WI38 (cell line): ENCODE results near the gene POLE.
A peak's percentile ranks its signal among the peaks of the same experiment; 100 is the strongest.

Experiments
- H3K4me3 ChIP-seq: 2 replicates; pipeline ENCODE4 v1.5.1; 2011; ENCODE audit warnings: low read depth, mild to moderate bottlenecking, control low read depth, low read length
- TF ChIP-seq, protein P1 (sequence below): IDR thresholded peaks from 2 replicates; pipeline ENCODE4 v1.5.1; 2012; ENCODE audit warnings: low read depth, mild to moderate bottlenecking, control low read depth, low read length

Gene POLE

GRCh38 chr12:132717011-132717410 is 29.9 kb upstream of the POLE start:
- H3K4me3 ChIP-seq: no peak overlapping the region
- TF ChIP-seq, protein P1, sequence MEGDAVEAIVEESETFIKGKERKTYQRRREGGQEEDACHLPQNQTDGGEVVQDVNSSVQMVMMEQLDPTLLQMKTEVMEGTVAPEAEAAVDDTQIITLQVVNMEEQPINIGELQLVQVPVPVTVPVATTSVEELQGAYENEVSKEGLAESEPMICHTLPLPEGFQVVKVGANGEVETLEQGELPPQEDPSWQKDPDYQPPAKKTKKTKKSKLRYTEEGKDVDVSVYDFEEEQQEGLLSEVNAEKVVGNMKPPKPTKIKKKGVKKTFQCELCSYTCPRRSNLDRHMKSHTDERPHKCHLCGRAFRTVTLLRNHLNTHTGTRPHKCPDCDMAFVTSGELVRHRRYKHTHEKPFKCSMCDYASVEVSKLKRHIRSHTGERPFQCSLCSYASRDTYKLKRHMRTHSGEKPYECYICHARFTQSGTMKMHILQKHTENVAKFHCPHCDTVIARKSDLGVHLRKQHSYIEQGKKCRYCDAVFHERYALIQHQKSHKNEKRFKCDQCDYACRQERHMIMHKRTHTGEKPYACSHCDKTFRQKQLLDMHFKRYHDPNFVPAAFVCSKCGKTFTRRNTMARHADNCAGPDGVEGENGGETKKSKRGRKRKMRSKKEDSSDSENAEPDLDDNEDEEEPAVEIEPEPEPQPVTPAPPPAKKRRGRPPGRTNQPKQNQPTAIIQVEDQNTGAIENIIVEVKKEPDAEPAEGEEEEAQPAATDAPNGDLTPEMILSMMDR: no peak

DNA sequence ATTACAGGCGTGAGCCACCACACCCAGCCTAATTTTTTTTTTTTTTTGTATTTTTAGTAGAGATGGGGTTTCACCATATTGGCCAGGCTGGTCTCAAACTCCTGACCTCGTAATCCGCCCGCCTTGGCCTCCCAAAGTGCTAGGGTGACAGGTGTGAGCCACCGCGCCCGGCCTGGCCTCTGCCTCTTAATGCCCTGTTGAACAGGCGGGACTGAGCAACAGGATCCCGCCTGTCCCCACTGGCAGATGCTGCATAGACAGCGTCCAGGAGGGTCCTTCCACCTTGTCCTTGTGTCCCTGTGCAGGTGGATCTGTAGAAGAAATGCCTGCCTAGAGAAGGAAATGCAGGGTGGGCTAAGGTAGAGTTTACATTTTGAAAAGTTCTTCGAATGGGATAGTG is 29.2 kb upstream of the POLE start:
- TF ChIP-seq, protein P1: no peak
- H3K4me3 ChIP-seq: no peak overlapping the region

GRCh38 chr12:132715874-132716273 is 28.7 kb upstream of the POLE start:
- TF ChIP-seq, protein P1: no peak
- no peak overlapping the region for H3K4me3 ChIP-seq

DNA sequence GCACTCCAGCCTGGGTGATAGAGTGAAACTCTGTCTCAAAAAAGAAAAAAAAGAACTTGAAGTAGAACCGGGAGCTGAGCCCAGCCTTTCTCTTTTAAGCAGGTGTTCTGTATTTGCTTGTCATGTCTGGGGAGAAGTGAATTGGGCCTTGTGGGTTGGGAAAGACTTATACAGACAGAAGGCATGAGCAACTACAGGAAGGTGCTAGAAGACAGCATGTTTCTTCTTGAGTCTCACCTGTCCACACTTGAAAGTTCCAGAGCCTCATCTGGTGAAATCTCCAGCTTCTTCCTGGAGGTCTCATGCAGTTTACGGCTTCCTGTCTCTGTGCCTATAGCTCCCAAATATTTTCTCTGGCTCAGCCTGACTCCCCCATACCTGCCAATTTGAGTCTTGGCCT is 26.0 kb upstream of the POLE start:
- TF ChIP-seq, protein P1: no peak
- H3K4me3 ChIP-seq: no peak overlapping the region

DNA sequence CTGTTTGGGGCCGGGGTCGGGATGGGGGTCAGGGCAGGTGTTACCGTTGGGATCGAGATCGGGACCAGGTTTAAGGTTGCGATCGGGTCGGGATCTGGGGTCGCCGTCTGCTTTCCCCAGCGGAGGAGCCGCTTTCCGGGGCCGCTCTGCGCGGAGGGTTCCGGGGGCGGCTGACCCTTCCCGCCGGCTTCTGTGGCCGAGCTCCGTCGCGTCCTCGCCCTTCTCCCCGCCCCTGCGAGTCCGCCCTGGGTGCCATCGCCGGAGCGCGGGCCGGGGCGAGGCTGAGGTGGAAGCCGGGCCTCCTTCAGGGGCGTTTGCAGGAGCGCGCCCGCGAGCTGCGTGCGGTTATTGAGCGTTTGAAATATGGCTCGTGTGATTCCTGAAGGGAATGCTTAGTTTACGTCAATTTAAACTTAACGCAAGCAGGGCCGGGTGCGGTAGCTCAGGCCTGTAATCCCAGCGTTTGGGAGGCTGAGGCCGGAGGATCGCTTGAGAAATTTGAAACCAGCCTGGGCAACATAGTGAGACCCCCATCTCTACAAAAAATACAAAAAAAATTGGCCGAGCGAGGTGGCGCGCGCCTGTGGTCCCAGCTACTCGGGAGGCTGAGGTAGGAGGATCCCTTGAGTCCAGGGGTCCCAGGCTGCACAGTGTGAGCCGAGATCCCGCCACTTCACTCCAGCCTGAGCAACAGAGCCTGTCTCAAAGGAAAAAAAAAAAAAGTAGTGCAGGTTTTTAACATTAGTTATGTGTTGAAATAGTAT is 24.1 kb upstream of the POLE start:
- H3K4me3 ChIP-seq: peak overlapping the region; percentile 89
- TF ChIP-seq, protein P1: no peak

- H3K4me3 ChIP-seq: peak within 1 kb of the TSS; percentile 89
- TF ChIP-seq, protein P1: no peak
Measured at GRCh38 chr12:132710405-132711079, 23.4 kb upstream of the POLE start, which contains the start of gene PGAM5. Gene PGAM5, plus strand, starts transcription at chr12:132710842. Its CDS starts 35 bp downstream, at chr12:132710877.

DNA sequence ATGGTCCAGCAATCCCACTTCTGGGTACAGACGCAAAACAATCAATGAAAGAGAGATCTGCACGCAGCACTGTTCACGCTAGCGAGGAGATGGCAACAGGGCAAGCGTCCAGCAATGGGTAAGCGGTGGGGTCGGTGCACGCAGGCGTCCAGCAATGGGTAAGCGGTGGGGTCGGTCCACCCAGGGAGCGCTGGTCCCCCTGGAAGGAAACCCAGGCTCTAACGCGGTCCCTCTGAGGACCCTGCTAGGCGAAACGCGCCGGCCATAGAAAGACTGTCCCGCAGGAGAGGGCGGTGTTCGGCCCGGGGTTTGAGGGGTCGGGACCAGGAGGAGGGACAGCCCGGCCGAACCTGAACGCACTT is 22.9 kb upstream of the POLE start:
- H3K4me3 ChIP-seq: peak overlapping the region; percentile 89
- TF ChIP-seq, protein P1: no peak
